Astrocyte (in vitro differentiated cells and primary cell): Measurements from ENCODE around the gene POLR2L.

Experiments
- EZH2 ChIP-seq: IDR thresholded peaks from 2 replicates; pipeline ENCODE4 v1.6.1; 2012; ENCODE audit warnings: mild to moderate bottlenecking, low read length, inconsistent platforms; ENCODE audit not compliant: insufficient read depth
- TF ChIP-seq, protein P1 (sequence below): IDR thresholded peaks from 2 replicates; pipeline ENCODE4 v1.5.1; 2011; ENCODE audit warnings: low read depth, mild to moderate bottlenecking, inconsistent platforms, low read length, moderate library complexity; ENCODE audit not compliant: insufficient read depth

DNA sequence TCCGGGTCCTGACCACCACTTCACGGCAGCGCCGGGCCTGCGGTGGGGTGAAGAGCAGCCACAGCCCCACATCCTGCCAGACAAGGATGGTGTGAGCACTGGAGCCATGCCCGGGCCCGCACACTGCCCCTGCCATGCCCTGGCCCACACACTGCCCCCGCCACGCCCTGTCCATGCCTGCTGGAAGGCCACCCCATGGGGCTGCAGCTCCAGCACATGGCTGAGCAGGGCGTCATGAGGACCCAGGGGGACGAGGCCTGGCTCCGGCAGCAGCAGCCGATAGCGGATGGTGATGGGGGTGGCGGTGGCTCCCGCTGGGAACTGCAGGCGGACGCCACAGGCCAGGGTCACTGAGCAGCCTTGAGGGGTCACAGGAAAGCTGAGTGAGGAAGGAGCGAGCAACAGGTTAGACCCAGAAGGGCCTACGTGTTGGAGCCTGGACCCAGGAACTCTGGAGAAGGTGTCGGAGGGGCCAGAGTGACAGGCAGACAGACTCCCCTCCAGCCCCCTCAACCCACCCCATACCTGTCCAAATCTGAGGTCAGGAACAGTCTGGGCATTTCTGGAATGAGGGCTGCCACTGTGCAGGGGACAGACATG is 40.2 kb downstream of the POLR2L start:
- TF ChIP-seq, protein P1, sequence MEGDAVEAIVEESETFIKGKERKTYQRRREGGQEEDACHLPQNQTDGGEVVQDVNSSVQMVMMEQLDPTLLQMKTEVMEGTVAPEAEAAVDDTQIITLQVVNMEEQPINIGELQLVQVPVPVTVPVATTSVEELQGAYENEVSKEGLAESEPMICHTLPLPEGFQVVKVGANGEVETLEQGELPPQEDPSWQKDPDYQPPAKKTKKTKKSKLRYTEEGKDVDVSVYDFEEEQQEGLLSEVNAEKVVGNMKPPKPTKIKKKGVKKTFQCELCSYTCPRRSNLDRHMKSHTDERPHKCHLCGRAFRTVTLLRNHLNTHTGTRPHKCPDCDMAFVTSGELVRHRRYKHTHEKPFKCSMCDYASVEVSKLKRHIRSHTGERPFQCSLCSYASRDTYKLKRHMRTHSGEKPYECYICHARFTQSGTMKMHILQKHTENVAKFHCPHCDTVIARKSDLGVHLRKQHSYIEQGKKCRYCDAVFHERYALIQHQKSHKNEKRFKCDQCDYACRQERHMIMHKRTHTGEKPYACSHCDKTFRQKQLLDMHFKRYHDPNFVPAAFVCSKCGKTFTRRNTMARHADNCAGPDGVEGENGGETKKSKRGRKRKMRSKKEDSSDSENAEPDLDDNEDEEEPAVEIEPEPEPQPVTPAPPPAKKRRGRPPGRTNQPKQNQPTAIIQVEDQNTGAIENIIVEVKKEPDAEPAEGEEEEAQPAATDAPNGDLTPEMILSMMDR = no peak
- no peak for TF ChIP-seq EZH2
